ENCODE measurements around the gene BCAS2. TPM values are rescaled to one million over a fixed set of nuclear protein-coding genes. Genes with fewer than 3 reads are reported as not detected.
A peak's percentile ranks its signal among the peaks of the same experiment; 100 is the strongest.

The BCAS2 gene
- total and polyA plus RNA-seq, 11 donors = 18.6 to 44.4 (median 34.4) TPM

GRCh38 chr1:114587203-114587991, 6.0 kb upstream of the BCAS2 start:
- Histone ChIP-seq H3K4me1 (peaks cover 0 to 18% (median 3%) of the 10 kb centered on the region in 12 donors), H3K27me3 (no peaks in the 10 kb centered on the region), H3K36me3 (peaks cover 0 to 20% (median 0%) of the 10 kb centered on the region in 9 donors), H3K4me3 (no peak overlapping the region), H3K9me3 (no peaks in the 10 kb centered on the region), H3K27ac (peak overlapping the region in 10 of 12 donors; percentile 15 to 75 (median 60))
- intact Hi-C loops (cut with DNase I) = loop anchor here in 5 of 10 donors (5.0 to 10.0 kb wide), 5 partner anchors 75 to 243 kb away; partner anchors contain the start of genes CSDE1 (in 3 of the 5), NRAS (in 2 of the 5), DENND2C (in 1 of the 5) and TRIM33 (in 1 of the 5)
- no peak for DNase-seq
- 85 to 90% (median 87%) methylated on average over 16 of the region's 16 CpGs for WGBS, 4 donors
- TF ChIP-seq CTCF (IDR thresholded peaks at IDR 0.05) (no peak), POLR2A (IDR thresholded peaks at IDR 0.05) (no peak)
- ATAC-seq = no peak

GRCh38 chr1:114586513-114587047, 5.2 kb upstream of the BCAS2 start:
- H3K27ac ChIP-seq = peak overlapping the region in 4 of 12 donors; percentile 46 to 75 (median 66)
- intact Hi-C loops (cut with DNase I) = loop anchor here in 5 of 10 donors (5.0 to 10.0 kb wide), 5 partner anchors 74 to 242 kb away; partner anchors contain the start of genes CSDE1 (in 3 of the 5), NRAS (in 2 of the 5), DENND2C (in 1 of the 5) and TRIM33 (in 1 of the 5)

GRCh38 chr1:114585231-114585630, 3.8 kb upstream of the BCAS2 start:
- TF ChIP-seq POLR2A (IDR thresholded peaks at IDR 0.05) = no peak
- intact Hi-C loops (cut with DNase I) = loop anchor here in 5 of 10 donors (5.0 to 10.0 kb wide), 5 partner anchors 73 to 240 kb away; partner anchors contain the start of genes CSDE1 (in 3 of the 5), NRAS (in 2 of the 5), DENND2C (in 1 of the 5) and TRIM33 (in 1 of the 5)
- Histone ChIP-seq H3K27me3 (no peaks in the 10 kb centered on the region), H3K9me3 (no peaks in the 10 kb centered on the region), H3K36me3 (peaks cover 0 to 8% (median 0%) of the 10 kb centered on the region in 9 donors), H3K27ac (no peak overlapping the region), H3K4me1 (peaks cover 0 to 30% (median 14%) of the 10 kb centered on the region in 12 donors), H3K4me3 (no peak overlapping the region)
- whole genome bisulfite sequencing, 4 donors = 73 to 87% (median 74%) methylated on average over 1 of the region's 1 CpG
- ATAC-seq (no peak), DNase-seq (no peak)

More at GRCh38 chr1:114586513-114587047, 5.2 kb upstream of the BCAS2 start:
- WGBS, 4 donors = 94 to 98% (median 96%) methylated on average over 5 of the region's 5 CpGs
- no peak for DNase-seq
- Histone ChIP-seq H3K9me3 (no peaks in the 10 kb centered on the region), H3K4me3 (no peak overlapping the region), H3K36me3 (peaks cover 0 to 12% (median 0%) of the 10 kb centered on the region in 9 donors), H3K4me1 (peaks cover 0 to 23% (median 8%) of the 10 kb centered on the region in 12 donors), H3K27me3 (no peaks in the 10 kb centered on the region)
- no peak for ATAC-seq
- TF ChIP-seq POLR2A (IDR thresholded peaks at IDR 0.05) = no peak
- no peak for TF ChIP-seq CTCF (IDR thresholded peaks at IDR 0.05)

- ATAC-seq = no peak
- Histone ChIP-seq H3K27me3 (no peaks in the 10 kb centered on the region), H3K27ac (no peak overlapping the region), H3K36me3 (peaks cover 0 to 100% (median 99%) of the 10 kb centered on the region in 9 donors), H3K4me3 (no peak overlapping the region), H3K4me1 (peaks cover 0 to 13% (median 2%) of the 10 kb centered on the region in 12 donors), H3K9me3 (no peaks in the 10 kb centered on the region)
- DNase-seq = no peak
- 87 to 99% (median 96%) methylated on average over 2 of the region's 2 CpGs for WGBS, 4 donors
- intact Hi-C loops (cut with DNase I) = loop anchor here in 3 of 10 donors (10.0 kb wide), 2 partner anchors 100 to 150 kb away; partner anchors contain the start of gene DENND2C (in 1 of the 3)
- TF ChIP-seq POLR2A (IDR thresholded peaks at IDR 0.05) (no peak), CTCF (IDR thresholded peaks at IDR 0.05) (no peak)
Observed at GRCh38 chr1:114574365-114574764, 7.0 kb downstream of the BCAS2 start.

Data from heart left ventricle (tissue), 16 donors.